Muscle of arm (tissue), 14 donors: ENCODE results near the gene CEBPE. TPM values are rescaled to one million over a fixed set of nuclear protein-coding genes. Genes with fewer than 3 reads are reported as not detected.
A peak's percentile ranks its signal among the peaks of the same experiment; 100 is the strongest.

Source experiments
- DNase-seq: peaks from one replicate; pipeline ENCODE4 v3.0.0-alpha.2; 2013
- long read RNA-seq, 11 donors: transcript quantifications; one replicate each; lab custom pipeline, GENCODE V29; 2026
- polyA plus RNA-seq, 12 donors: library from polyadenylated mRNA; unstranded; fragments of 120-200 nt; gene quantifications; one replicate each; pipeline ENCODE4 v1.2.1, GENCODE V29; 2013; ENCODE audit not compliant: insufficient read length in 12 of 12

CEBPE gene
- under 1 TPM in 4 of 12 donors, not detected in 8; 0.08 to 0.61 (median 0.13) TPM for polyA plus RNA-seq
- long read RNA-seq, donor 1: 0 reads
- long read RNA-seq, donor 2: 0 reads
- long read RNA-seq, donor 3: 0 reads
- long read RNA-seq, donor 4: 0 reads
- long read RNA-seq, donor 5: 0 reads
- long read RNA-seq, donor 6: 0 reads
- long read RNA-seq, donor 7: 0 reads
- long read RNA-seq, donor 8, partial matches to known transcripts: 0 of 1 reads
- long read RNA-seq, donor 8, other reads (novel, unspliced or antisense): 0 of 1 reads
- long read RNA-seq, donor 9: 0 reads
- long read RNA-seq, donor 10: 0 reads
- long read RNA-seq, donor 11: 0 reads

- DNase-seq: no peak
These were observed at the start of gene CEBPE for GRCh38 chr14:23118506-23119362. TSS of gene CEBPE (minus strand) at chr14:23119255. CDS start at chr14:23119091, 164 bp downstream.

- no peak for DNase-seq
These were observed 49.2 kb upstream of the CEBPE start for GRCh38 chr14:23168246-23168645.

GRCh38 chr14:23167116-23167847, 48.2 kb upstream of the CEBPE start:
- no peak for DNase-seq

- DNase-seq: no peak
These were observed 45.9 kb upstream of the CEBPE start for GRCh38 chr14:23164949-23165348.

GRCh38 chr14:23164250-23164649, 45.2 kb upstream of the CEBPE start:
- no peak for DNase-seq

GRCh38 chr14:23163830-23164229, 44.8 kb upstream of the CEBPE start:
- no peak for DNase-seq

- DNase-seq: no peak
These were observed 43.7 kb upstream of the CEBPE start for GRCh38 chr14:23162800-23163199.

- DNase-seq: no peak
These were observed 43.0 kb upstream of the CEBPE start for GRCh38 chr14:23162005-23162404.

GRCh38 chr14:23160924-23161522, 42.0 kb upstream of the CEBPE start:
- DNase-seq: no peak

GRCh38 chr14:23159532-23159931, 40.5 kb upstream of the CEBPE start:
- no peak for DNase-seq

GRCh38 chr14:23158779-23159178, 39.7 kb upstream of the CEBPE start:
- DNase-seq: no peak

- peak; percentile 71 for DNase-seq
These were observed 36.0 kb upstream of the CEBPE start for GRCh38 chr14:23154964-23155587.

- DNase-seq: peak; percentile 84
These were observed 35.1 kb upstream of the CEBPE start for GRCh38 chr14:23153851-23154796.

GRCh38 chr14:23151342-23151741, 32.3 kb upstream of the CEBPE start:
- DNase-seq: no peak

GRCh38 chr14:23149745-23150144, 30.7 kb upstream of the CEBPE start:
- no peak for DNase-seq

- no peak for DNase-seq
These were observed 29.7 kb upstream of the CEBPE start for GRCh38 chr14:23148591-23149249.

GRCh38 chr14:23147676-23148075, 28.6 kb upstream of the CEBPE start:
- no peak for DNase-seq

- DNase-seq: no peak
These were observed 27.9 kb upstream of the CEBPE start for GRCh38 chr14:23146980-23147379.

- no peak for DNase-seq
These were observed 27.4 kb upstream of the CEBPE start for GRCh38 chr14:23146351-23146910.
